Stimulated activated CD8-positive, alpha-beta memory T cell treated with anti-CD3 and anti-CD28 coated beads, Interleukin-2, amount 100 ng/mL, for 48 hours (primary cell): ENCODE results near the gene TM4SF18.

Source experiments
- DNase-seq, 2 donors: peaks; one replicate each; pipeline ENCODE4 v3.0.0-alpha.2; 2020; ENCODE audit warnings: low read depth in 2 of 2

The TM4SF18 gene

GRCh38 chr3:149284034-149284433 is 49.4 kb downstream of the TM4SF18 start:
- no peak for DNase-seq

- DNase-seq: no peak
These were observed 50.0 kb downstream of the TM4SF18 start for GRCh38 chr3:149283401-149283800.

GRCh38 chr3:149282836-149283235 is 50.6 kb downstream of the TM4SF18 start:
- no peak for DNase-seq

GRCh38 chr3:149282322-149282721 is 51.1 kb downstream of the TM4SF18 start:
- DNase-seq: no peak

GRCh38 chr3:149280671-149281349 is 52.6 kb downstream of the TM4SF18 start:
- DNase-seq: no peak

- no peak for DNase-seq
These were observed 54.5 kb downstream of the TM4SF18 start for GRCh38 chr3:149278911-149279310.

- no peak for DNase-seq
These were observed 56.1 kb downstream of the TM4SF18 start for GRCh38 chr3:149277331-149277813.

GRCh38 chr3:149276619-149277018 is 56.8 kb downstream of the TM4SF18 start:
- no peak for DNase-seq

GRCh38 chr3:149274220-149274619 is 59.2 kb downstream of the TM4SF18 start:
- no peak for DNase-seq

- no peak for DNase-seq
These were observed 60.2 kb downstream of the TM4SF18 start for GRCh38 chr3:149273096-149273751.

- no peak for DNase-seq
These were observed 61.8 kb downstream of the TM4SF18 start for GRCh38 chr3:149271669-149272068.

- no peak for DNase-seq
These were observed 63.3 kb downstream of the TM4SF18 start for GRCh38 chr3:149270180-149270579.

- DNase-seq: no peak
These were observed 63.7 kb downstream of the TM4SF18 start for GRCh38 chr3:149269687-149270086.
